NOMO-1 treated with DMSO at 0.1 percent for 48 hours (cell line): ENCODE data around the gene SLC9A9.
A peak's percentile ranks its signal among the peaks of the same experiment; 100 is the strongest.

ENCODE experiments used
- DNase-seq: peaks from one replicate; lab custom pipeline; 2025; ENCODE audit not compliant: unreplicated experiment; lab: John Stamatoyannopoulos, UW

The SLC9A9 gene

GRCh38 chr3:143375698-143376097, 472.6 kb downstream of the SLC9A9 start:
- DNase-seq = no peak

GRCh38 chr3:143367171-143367570, 481.1 kb downstream of the SLC9A9 start:
- no peak for DNase-seq

GRCh38 chr3:143366672-143367071, 481.6 kb downstream of the SLC9A9 start:
- peak; percentile 20 for DNase-seq

- peak; percentile 77 for DNase-seq
Observed at GRCh38 chr3:143363949-143364348, 484.3 kb downstream of the SLC9A9 start.

- no peak for DNase-seq
Observed at GRCh38 chr3:143363276-143363675, 485.0 kb downstream of the SLC9A9 start.

- no peak for DNase-seq
Observed at GRCh38 chr3:143362115-143362991, 485.9 kb downstream of the SLC9A9 start.

- DNase-seq = no peak
Observed at GRCh38 chr3:143361589-143361988, 486.7 kb downstream of the SLC9A9 start.

GRCh38 chr3:143360244-143360643, 488.0 kb downstream of the SLC9A9 start:
- no peak for DNase-seq

- no peak for DNase-seq
Observed at GRCh38 chr3:143358793-143359491, 489.3 kb downstream of the SLC9A9 start.

- no peak for DNase-seq
Observed at GRCh38 chr3:143358155-143358792, 490.0 kb downstream of the SLC9A9 start.

GRCh38 chr3:143357700-143358099, 490.6 kb downstream of the SLC9A9 start:
- DNase-seq = no peak

GRCh38 chr3:143356839-143357238, 491.4 kb downstream of the SLC9A9 start:
- DNase-seq = no peak

GRCh38 chr3:143354342-143354741, 493.9 kb downstream of the SLC9A9 start:
- no peak for DNase-seq

GRCh38 chr3:143352850-143353550, 495.3 kb downstream of the SLC9A9 start:
- DNase-seq = peak; percentile 88

- DNase-seq = no peak
Observed at GRCh38 chr3:143351895-143352608, 496.2 kb downstream of the SLC9A9 start.

- no peak for DNase-seq
Observed at GRCh38 chr3:143351354-143351753, 496.9 kb downstream of the SLC9A9 start.

- DNase-seq = no peak
Observed at GRCh38 chr3:143349455-143349854, 498.8 kb downstream of the SLC9A9 start.

- DNase-seq = no peak
Observed at GRCh38 chr3:143348486-143349327, 499.6 kb downstream of the SLC9A9 start.

- no peak for DNase-seq
Observed at GRCh38 chr3:143344516-143345165, 503.6 kb downstream of the SLC9A9 start.
